Left lung (tissue), 10 donors: ENCODE results near the gene HEXIM1. TPM values are rescaled to one million over a fixed set of nuclear protein-coding genes. Genes with fewer than 3 reads are reported as not detected.

Experiments
- ATAC-seq: fragments of 200-7000 bp; cut with Tn5 transposase; one replicate; pipeline ENCODE4 v1.9.1; 2020; ENCODE audit warnings: moderate library complexity
- DNase-seq, 4 donors: peaks; one replicate each; pipeline ENCODE4 v3.0.0-alpha.2; 2013 to 2020
- H3K27ac ChIP-seq, 2 donors: fragments of 200-600 bp; sonication (generic) in 1 of 2; one replicate each; pipeline versions ENCODE4 v1.5.0 to v1.8.0; 2020 to 2021
- H3K27me3 ChIP-seq, 2 donors: fragments of 200-600 bp; sonication (generic) in 1 of 2; one replicate each; pipeline versions ENCODE4 v1.5.0 to v1.8.0; 2020 to 2021
- H3K36me3 ChIP-seq, 2 donors: fragments of 200-600 bp; sonication (generic) in 1 of 2; one replicate each; pipeline versions ENCODE4 v1.5.0 to v1.8.0; 2020 to 2021
- H3K4me1 ChIP-seq, 2 donors: fragments of 200-600 bp; one replicate each; pipeline ENCODE4 v1.8.0; 2021
- H3K4me3 ChIP-seq, 2 donors: fragments of 200-600 bp; sonication (generic) in 1 of 2; one replicate each; pipeline versions ENCODE4 v1.5.0 to v1.8.0; 2020 to 2021; ENCODE audit warnings: mild to moderate bottlenecking in 1 of 2
- H3K9me3 ChIP-seq, 2 donors: fragments of 200-600 bp; sonication (generic) in 1 of 2; one replicate each; pipeline versions ENCODE4 v1.5.0 to v1.8.0; 2020 to 2021
- intact Hi-C, 2 donors: fragments of 100-400 bp; cut with DNase I; formaldehyde crosslinking; loops; one replicate each; pipeline versions ENCODE4 v1.11.2 to v1.14.2; 2022
- polyA plus RNA-seq, 6 donors: library from polyadenylated mRNA; unstranded; fragments of 120-200 nt; gene quantifications; one replicate each; pipeline ENCODE4 v1.2.1, GENCODE V29; 2013; ENCODE audit not compliant: insufficient read length in 6 of 6
- total RNA-seq, 2 donors: library from RNA; stranded (reverse); fragmentation: NEBNext Ultra II Directional; extraction: Animal tissue kit (Norgen Biotek cat#: 25700); gene quantifications; one replicate each; pipeline ENCODE4 v1.2.1, GENCODE V29; 2021
- TF ChIP-seq, protein P1 (sequence below), 2 donors: fragments of 200-600 bp; sonication (generic) in 1 of 2; IDR thresholded peaks; one replicate each; pipeline versions ENCODE4 v1.5.0 to v1.8.0; 2021; ENCODE audit warnings: antibody characterized with exemption in 2 of 2
- donor health status: DM: no; HTN: yes; CAD: no.
- donor health status: DM: no; HTN: no; CAD: no.

Gene HEXIM1
- total and polyA plus RNA-seq, 8 donors: 27.3 to 41.5 (median 34.8) TPM

DNA sequence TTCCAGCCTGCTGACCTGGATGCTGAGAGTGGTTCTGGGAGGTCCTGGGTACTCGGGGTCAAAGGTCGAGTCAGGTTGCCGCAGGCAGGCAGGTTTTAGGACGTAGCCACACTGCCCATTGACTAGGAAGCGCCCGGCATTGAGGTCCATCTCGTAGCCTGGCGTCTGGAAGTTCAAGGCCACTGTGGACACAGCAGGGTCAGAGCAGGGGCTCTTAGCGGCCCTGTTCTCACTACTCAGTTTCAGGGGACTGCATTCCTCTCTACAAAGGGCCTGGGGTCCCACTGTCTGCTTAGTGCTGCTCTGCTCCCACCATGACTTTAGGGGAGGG, 34.9 kb upstream of the HEXIM1 start:
- Histone ChIP-seq H3K27ac (no peak overlapping the region), H3K9me3 (no peaks in the 10 kb centered on the region), H3K4me3 (no peak overlapping the region), H3K27me3 (no peaks in the 10 kb centered on the region), H3K4me1 (no peaks in the 10 kb centered on the region), H3K36me3 (peaks cover 0 to 21% of the 10 kb centered on the region in 2 donors)
- DNase-seq (no peak), ATAC-seq (no peak)
- intact Hi-C loops: no loop called here
- TF ChIP-seq, protein P1, sequence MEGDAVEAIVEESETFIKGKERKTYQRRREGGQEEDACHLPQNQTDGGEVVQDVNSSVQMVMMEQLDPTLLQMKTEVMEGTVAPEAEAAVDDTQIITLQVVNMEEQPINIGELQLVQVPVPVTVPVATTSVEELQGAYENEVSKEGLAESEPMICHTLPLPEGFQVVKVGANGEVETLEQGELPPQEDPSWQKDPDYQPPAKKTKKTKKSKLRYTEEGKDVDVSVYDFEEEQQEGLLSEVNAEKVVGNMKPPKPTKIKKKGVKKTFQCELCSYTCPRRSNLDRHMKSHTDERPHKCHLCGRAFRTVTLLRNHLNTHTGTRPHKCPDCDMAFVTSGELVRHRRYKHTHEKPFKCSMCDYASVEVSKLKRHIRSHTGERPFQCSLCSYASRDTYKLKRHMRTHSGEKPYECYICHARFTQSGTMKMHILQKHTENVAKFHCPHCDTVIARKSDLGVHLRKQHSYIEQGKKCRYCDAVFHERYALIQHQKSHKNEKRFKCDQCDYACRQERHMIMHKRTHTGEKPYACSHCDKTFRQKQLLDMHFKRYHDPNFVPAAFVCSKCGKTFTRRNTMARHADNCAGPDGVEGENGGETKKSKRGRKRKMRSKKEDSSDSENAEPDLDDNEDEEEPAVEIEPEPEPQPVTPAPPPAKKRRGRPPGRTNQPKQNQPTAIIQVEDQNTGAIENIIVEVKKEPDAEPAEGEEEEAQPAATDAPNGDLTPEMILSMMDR (IDR thresholded peaks at IDR 0.05): no peak

DNA sequence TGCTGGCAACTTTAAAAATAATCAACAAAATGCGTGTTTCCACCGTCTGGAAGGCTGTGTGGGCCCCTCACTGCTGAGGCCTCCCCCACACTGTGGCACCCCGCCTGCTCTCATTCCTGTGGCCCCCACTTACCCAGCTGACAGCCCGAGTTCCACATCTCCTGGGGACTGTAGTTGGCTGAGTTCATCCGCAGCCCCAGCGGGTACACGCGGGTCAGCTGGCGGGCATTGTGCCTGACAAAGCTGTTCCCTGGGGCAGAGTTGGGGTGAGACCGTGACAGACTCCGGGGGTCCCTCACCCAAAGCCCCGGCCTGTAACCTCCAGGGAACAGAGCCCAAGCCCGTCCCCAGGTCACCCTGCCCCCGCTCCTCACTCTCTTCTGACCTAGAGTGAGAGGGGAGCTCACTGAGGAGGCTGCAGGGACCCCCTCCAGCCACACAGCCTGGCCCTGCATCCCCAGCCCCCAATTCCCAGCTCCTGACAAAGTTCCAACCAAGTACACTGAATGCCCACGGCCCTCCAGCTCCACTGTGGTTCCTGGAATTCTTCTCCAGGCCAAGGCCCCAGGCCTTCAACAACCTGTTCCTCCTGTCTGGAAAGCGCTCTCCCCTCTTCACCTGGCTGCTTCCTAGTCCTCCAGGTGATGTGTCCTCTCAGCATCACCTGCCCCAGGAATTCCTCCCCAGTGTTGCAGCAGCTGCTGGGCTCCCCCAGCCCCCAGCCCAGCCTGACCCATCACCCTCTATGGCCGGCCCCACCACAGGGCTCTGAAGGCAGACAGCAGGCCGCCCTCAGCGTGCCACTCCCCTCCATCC, 34.0 kb upstream of the HEXIM1 start:
- DNase-seq (no peak), ATAC-seq (no peak)
- Histone ChIP-seq H3K4me3 (no peak overlapping the region), H3K27ac (no peak overlapping the region), H3K27me3 (no peaks in the 10 kb centered on the region), H3K9me3 (no peaks in the 10 kb centered on the region), H3K36me3 (peaks cover 0 to 20% of the 10 kb centered on the region in 2 donors), H3K4me1 (no peaks in the 10 kb centered on the region)
- TF ChIP-seq, protein P1 (IDR thresholded peaks at IDR 0.05): no peak
- intact Hi-C loops: no loop called here

GRCh38 chr17:45115015-45115625, 33.2 kb upstream of the HEXIM1 start:
- intact Hi-C loops: no loop called here
- Histone ChIP-seq H3K36me3 (peaks cover 0 to 28% of the 10 kb centered on the region in 2 donors), H3K27me3 (no peaks in the 10 kb centered on the region)

DNA sequence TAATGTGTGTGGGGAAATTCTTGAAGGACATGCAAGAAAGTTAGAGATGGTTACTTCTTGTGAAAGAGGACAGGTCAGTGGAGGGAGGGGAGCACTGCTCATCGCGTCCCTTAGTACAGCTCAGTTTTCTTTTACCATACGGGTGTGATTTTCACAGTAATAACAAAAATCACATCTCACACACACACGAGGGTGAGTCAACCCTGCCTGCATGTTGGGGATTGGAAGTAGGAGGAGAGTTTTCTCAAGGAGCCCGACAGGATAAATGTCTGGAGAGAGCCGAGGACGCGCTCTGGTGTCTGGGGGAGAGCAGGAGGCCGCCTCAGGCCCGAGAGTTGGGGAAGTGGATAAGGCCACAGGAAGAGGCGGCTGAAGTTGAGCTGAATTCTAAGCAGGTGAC, 32.4 kb upstream of the HEXIM1 start:
- no peaks in the 10 kb centered on the region for H3K9me3 ChIP-seq
- ATAC-seq (no peak), DNase-seq (no peak)
- H3K4me3 ChIP-seq: no peak overlapping the region
- H3K4me1 ChIP-seq: no peaks in the 10 kb centered on the region
- intact Hi-C loops: no loop called here
- peaks cover 0 to 6% of the 10 kb centered on the region in 2 donors for H3K27me3 ChIP-seq
- TF ChIP-seq, protein P1 (IDR thresholded peaks at IDR 0.05): no peak
- H3K36me3 ChIP-seq: peaks cover 0 to 34% of the 10 kb centered on the region in 2 donors
- H3K27ac ChIP-seq: no peak overlapping the region

More at GRCh38 chr17:45115015-45115625, 33.2 kb upstream of the HEXIM1 start:
- no peaks in the 10 kb centered on the region for H3K9me3 ChIP-seq
- H3K27ac ChIP-seq: no peak overlapping the region
- DNase-seq (no peak), ATAC-seq (no peak)
- H3K4me3 ChIP-seq: no peak overlapping the region
- H3K4me1 ChIP-seq: no peaks in the 10 kb centered on the region
- TF ChIP-seq, protein P1 (IDR thresholded peaks at IDR 0.05): no peak

DNA sequence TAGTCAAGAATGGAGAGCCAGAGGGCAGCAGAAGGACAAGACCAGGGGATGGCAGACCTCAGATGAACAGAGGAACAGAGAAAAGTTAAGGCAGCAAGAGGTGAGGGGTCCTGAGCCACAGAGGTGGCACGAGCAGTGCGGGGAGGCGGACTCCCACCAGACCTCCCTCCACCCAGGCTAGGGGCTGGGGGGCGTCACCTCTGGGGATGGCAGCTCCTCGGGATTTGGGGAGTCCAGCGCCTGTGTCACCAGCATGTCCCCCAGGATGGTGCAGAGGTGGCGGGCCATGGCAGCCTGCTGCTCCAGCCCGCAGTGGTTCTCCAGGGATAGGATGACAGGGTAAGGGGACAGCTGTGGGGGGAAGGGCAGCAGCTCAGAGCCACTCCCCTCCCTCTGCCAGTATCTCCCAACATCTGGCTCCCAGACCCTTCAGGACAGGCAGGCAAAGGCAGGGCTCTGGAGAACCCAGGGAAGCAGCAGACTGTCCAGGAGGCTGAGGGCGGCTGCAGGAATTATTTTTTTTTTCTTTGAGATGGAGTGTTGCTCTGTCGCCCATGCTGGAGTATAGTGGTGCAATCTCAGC, 31.8 kb upstream of the HEXIM1 start:
- TF ChIP-seq, protein P1 (IDR thresholded peaks at IDR 0.05): no peak
- intact Hi-C loops: no loop called here
- ATAC-seq: no peak
- Histone ChIP-seq H3K27me3 (peaks cover 0 to 13% of the 10 kb centered on the region in 2 donors), H3K27ac (no peak overlapping the region), H3K36me3 (peaks cover 0 to 34% of the 10 kb centered on the region in 2 donors), H3K4me1 (no peaks in the 10 kb centered on the region), H3K9me3 (no peaks in the 10 kb centered on the region), H3K4me3 (no peak overlapping the region)
- DNase-seq: no peak
